PC-9 (cell line): ENCODE results near the gene CD72. TPM values are rescaled to one million over a fixed set of nuclear protein-coding genes. Genes with fewer than 3 reads are reported as not detected.

Experiments
- BruUV-seq: library from RNA; stranded (reverse); fragments of 400-500 nt; replicated peaks from 2 replicates; lab custom pipeline; 2021; lab: Mats Ljungman, UMichigan
- CTCF ChIA-PET: fragments of 300-600 bp; sonication (Branson Sonifier 250); formaldehyde crosslinking; loops from one replicate; lab custom pipeline; 2022; ENCODE audit warnings: antibody characterized with exemption; lab: Charles Lee
- POLR2A ChIA-PET: fragments of 300-600 bp; sonication (Branson Sonifier 250); formaldehyde crosslinking; loops from one replicate; lab custom pipeline; 2022; ENCODE audit warnings: antibody characterized with exemption; ENCODE audit not compliant: unreplicated experiment; lab: Charles Lee
- DNase-seq, 2 experiments: peaks; one replicate each; pipeline versions ENCODE4 v3.0.0 to v3.0.0-alpha.2; 2015 to 2022; ENCODE audit warnings: mixed read lengths in 1 of 2
- H2AFZ ChIP-seq: fragments of 200-600 bp; sonication (generic); 2 replicates; pipeline ENCODE4 v1.8.1; 2017; ENCODE audit warnings: antibody characterized with exemption
- H3F3A ChIP-seq: fragments of 200-600 bp; sonication (generic); 2 replicates; pipeline ENCODE4 v1.8.1; 2017; ENCODE audit warnings: antibody characterized with exemption, mild to moderate bottlenecking, low read depth; ENCODE audit not compliant: insufficient read depth
- H3K27ac ChIP-seq: fragments of 200-600 bp; sonication (generic); 2 replicates; pipeline ENCODE4 v1.6.1; 2016; ENCODE audit warnings: mixed run types
- H3K27me3 ChIP-seq: fragments of 200-600 bp; sonication (generic); 2 replicates; pipeline ENCODE4 v1.6.1; 2016; ENCODE audit warnings: low read depth, mixed run types; ENCODE audit not compliant: insufficient read depth
- H3K36me3 ChIP-seq: fragments of 200-600 bp; sonication (generic); 2 replicates; pipeline ENCODE4 v1.6.1; 2016; ENCODE audit warnings: low read depth, mixed run types
- H3K4me1 ChIP-seq: fragments of 200-600 bp; sonication (generic); replicated peaks from 2 replicates; pipeline ENCODE4 v1.6.1; 2016; ENCODE audit warnings: mixed run types; ENCODE audit not compliant: insufficient read depth
- H3K4me2 ChIP-seq: fragments of 200-600 bp; sonication (generic); 2 replicates; pipeline ENCODE4 v1.6.1; 2017; ENCODE audit warnings: mixed run types
- H3K4me3 ChIP-seq: fragments of 200-600 bp; sonication (generic); 2 replicates; pipeline ENCODE4 v1.6.1; 2016; ENCODE audit warnings: mixed run types
- H3K79me2 ChIP-seq: fragments of 200-600 bp; sonication (generic); 2 replicates; pipeline ENCODE4 v1.6.1; 2017; ENCODE audit warnings: low read depth, mixed run types
- H3K9me2 ChIP-seq: fragments of 200-600 bp; sonication (generic); 2 replicates; pipeline ENCODE4 v1.8.1; 2017; ENCODE audit warnings: mild to moderate bottlenecking; ENCODE audit not compliant: insufficient read depth
- H3K9me3 ChIP-seq: fragments of 200-600 bp; sonication (generic); 2 replicates; pipeline ENCODE4 v1.8.1; 2016; ENCODE audit warnings: low read depth; ENCODE audit not compliant: insufficient read depth
- H4K20me1 ChIP-seq: fragments of 200-600 bp; sonication (generic); 2 replicates; pipeline ENCODE4 v1.8.1; 2017; ENCODE audit not compliant: insufficient read depth
- EZH2 ChIP-seq: fragments of 200-600 bp; sonication (generic); IDR thresholded peaks from 2 replicates; pipeline ENCODE4 v1.8.0; 2017; ENCODE audit warnings: antibody characterized with exemption, low read depth
- intact Hi-C: fragments of 100-400 bp; cut with micrococcal nuclease; formaldehyde crosslinking; loops from one replicate; pipeline ENCODE4 v1.10.0; 2022; ENCODE audit not compliant: unreplicated experiment
- total RNA-seq: library from RNA; stranded (reverse); gene quantifications from 2 replicates; pipeline ENCODE4 v1.2.3, GENCODE V29; 2021
- TF ChIP-seq, protein P1 (sequence below): fragments of 200-600 bp; sonication (generic); conservative IDR thresholded peaks from 2 replicates; pipeline ENCODE4 v1.6.1; 2017; ENCODE audit warnings: mixed run types, antibody characterized with exemption, mild to moderate bottlenecking, moderate library complexity

The CD72 gene
- total RNA-seq, 1 experiment from 2014 or later: 3.2 TPM

DNA sequence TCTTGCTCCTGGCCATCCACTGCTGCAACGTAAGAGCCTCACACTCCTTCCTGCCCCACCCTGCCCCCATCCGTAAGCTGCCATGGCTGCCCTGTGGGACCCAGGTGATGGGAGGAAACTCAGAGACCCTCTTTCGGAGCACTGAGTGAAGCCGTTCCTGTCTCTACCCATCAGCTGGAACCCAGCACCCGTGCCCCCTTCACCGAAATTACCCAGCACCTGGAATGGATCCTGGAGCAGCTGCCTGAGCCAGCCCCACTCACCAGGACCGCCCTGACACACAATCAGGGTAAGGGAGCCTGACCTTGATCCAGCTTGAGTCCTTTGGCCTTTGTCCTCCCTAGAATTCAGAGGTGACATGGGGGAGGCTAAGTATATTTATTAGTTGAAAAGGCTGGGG is 10.0 kb downstream of the CD72 start:
- no peaks in the 10 kb centered on the region for H3K36me3 ChIP-seq
- no peaks in the 10 kb centered on the region for H3K9me2 ChIP-seq
- ChIA-PET POLR2A (no interaction called here), CTCF (no interaction called here)
- intact Hi-C loops: loop anchor here (10.0 kb wide), 1 partner anchor 493 kb away; the partner anchor contains the start of gene ATOSB
- H4K20me1 ChIP-seq: no peaks in the 10 kb centered on the region
- TF ChIP-seq EZH2: no peak
- TF ChIP-seq, protein P1, sequence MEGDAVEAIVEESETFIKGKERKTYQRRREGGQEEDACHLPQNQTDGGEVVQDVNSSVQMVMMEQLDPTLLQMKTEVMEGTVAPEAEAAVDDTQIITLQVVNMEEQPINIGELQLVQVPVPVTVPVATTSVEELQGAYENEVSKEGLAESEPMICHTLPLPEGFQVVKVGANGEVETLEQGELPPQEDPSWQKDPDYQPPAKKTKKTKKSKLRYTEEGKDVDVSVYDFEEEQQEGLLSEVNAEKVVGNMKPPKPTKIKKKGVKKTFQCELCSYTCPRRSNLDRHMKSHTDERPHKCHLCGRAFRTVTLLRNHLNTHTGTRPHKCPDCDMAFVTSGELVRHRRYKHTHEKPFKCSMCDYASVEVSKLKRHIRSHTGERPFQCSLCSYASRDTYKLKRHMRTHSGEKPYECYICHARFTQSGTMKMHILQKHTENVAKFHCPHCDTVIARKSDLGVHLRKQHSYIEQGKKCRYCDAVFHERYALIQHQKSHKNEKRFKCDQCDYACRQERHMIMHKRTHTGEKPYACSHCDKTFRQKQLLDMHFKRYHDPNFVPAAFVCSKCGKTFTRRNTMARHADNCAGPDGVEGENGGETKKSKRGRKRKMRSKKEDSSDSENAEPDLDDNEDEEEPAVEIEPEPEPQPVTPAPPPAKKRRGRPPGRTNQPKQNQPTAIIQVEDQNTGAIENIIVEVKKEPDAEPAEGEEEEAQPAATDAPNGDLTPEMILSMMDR: no peak
- H2AFZ ChIP-seq: no peak overlapping the region
- H3K27me3 ChIP-seq: no peaks in the 10 kb centered on the region
- no peak for DNase-seq
- H3K4me2 ChIP-seq: no peak overlapping the region
- no peaks in the 10 kb centered on the region for H3K9me3 ChIP-seq
- no peak overlapping the region for H3K4me3 ChIP-seq
- no TSS peak for BruUV-seq
- H3K79me2 ChIP-seq: peaks cover 7% of the 10 kb centered on the region; the same call in 1 of the 2 replicates
- peaks cover 10% of the 10 kb centered on the region; the same call in 1 of the 2 replicates for H3F3A ChIP-seq
- no peak overlapping the region for H3K27ac ChIP-seq
- H3K4me1 ChIP-seq: peaks cover 10% of the 10 kb centered on the region; the same call in 1 of the 2 replicates

DNA sequence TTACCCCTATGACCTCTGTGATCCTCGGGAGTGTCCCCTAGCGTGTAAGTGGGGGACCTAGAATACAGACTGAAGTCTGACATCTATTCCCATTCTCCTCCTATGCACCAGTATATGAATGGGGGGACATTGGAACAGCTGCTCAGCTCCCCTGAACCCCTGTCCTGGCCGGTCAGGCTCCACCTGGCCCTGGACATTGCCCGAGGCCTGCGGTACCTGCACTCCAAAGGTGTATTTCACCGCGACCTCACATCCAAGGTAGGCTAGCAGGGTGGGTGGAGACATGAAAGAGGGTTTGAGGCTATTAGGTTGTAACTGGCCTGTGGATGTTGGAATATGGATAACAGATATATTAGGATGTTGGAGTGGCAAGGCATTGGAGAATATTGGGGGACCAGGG is 11.5 kb downstream of the CD72 start:
- TF ChIP-seq, protein P1: no peak
- TF ChIP-seq EZH2: no peak
- intact Hi-C loops: loop anchor here (10.0 kb wide), 1 partner anchor 492 kb away; the partner anchor contains the start of gene ATOSB
- POLR2A ChIA-PET: no interaction called here
- no TSS peak for BruUV-seq
- Histone ChIP-seq H2AFZ (no peak overlapping the region), H3K36me3 (no peaks in the 10 kb centered on the region), H3F3A (peaks cover 10% of the 10 kb centered on the region; the same call in 1 of the 2 replicates), H4K20me1 (no peaks in the 10 kb centered on the region), H3K4me3 (no peak overlapping the region; the same call in 1 of the 2 replicates), H3K9me3 (no peaks in the 10 kb centered on the region), H3K79me2 (peaks cover 7% of the 10 kb centered on the region; the same call in 1 of the 2 replicates), H3K4me1 (peaks cover 14% of the 10 kb centered on the region; the same call in 1 of the 2 replicates), H3K27me3 (no peaks in the 10 kb centered on the region), H3K27ac (no peak overlapping the region), H3K9me2 (no peaks in the 10 kb centered on the region), H3K4me2 (peak overlapping the region; percentile 83)
- CTCF ChIA-PET: no interaction called here
- no peak for DNase-seq

DNA sequence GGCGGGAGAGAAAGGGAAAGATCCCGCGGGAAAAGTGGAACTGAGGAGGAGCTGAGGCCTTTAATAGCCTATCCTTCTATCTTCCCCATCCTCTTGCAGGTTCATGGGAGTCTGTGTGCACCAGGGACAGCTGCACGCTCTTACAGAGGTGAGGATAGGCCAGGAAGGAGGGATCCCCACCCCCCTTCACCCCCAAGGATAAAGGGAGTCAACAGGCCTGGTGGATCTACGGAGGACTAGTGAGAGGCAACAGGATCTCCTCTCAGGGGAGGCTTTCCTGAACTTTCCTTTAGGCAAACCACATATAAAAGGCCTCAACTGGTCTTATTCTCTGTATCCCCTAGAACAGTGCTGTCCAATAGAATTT is 12.1 kb downstream of the CD72 start:
- H2AFZ ChIP-seq: peak overlapping the region; percentile 67; the same call in 1 of the 2 replicates
- H3K27me3 ChIP-seq: no peaks in the 10 kb centered on the region
- peak overlapping the region; percentile 83 for H3K4me2 ChIP-seq
- TF ChIP-seq EZH2: no peak
- TF ChIP-seq, protein P1: no peak
- TSS peak; percentile 23 for BruUV-seq
- peaks cover 7% of the 10 kb centered on the region; the same call in 1 of the 2 replicates for H3K79me2 ChIP-seq
- H3K4me3 ChIP-seq: peak overlapping the region; percentile 75
- H3K9me3 ChIP-seq: no peaks in the 10 kb centered on the region
- H3K9me2 ChIP-seq: no peaks in the 10 kb centered on the region
- no peaks in the 10 kb centered on the region for H3K36me3 ChIP-seq
- no peak for DNase-seq
- intact Hi-C loops: loop anchor here (10.0 kb wide), 1 partner anchor 491 kb away; the partner anchor contains the start of gene ATOSB
- H3F3A ChIP-seq: peaks cover 10% of the 10 kb centered on the region; the same call in 1 of the 2 replicates
- CTCF ChIA-PET: no interaction called here
- POLR2A ChIA-PET: interaction anchor here (0.7 kb wide), 2 partner anchors 8 to 46 kb away, joined by 3 to 9 read pairs; no protein-coding TSS in a partner anchor
- H3K27ac ChIP-seq: no peak overlapping the region
- H4K20me1 ChIP-seq: no peaks in the 10 kb centered on the region
- H3K4me1 ChIP-seq: peaks cover 14% of the 10 kb centered on the region; the same call in 1 of the 2 replicates
